Progenitor cell of endocrine pancreas (in vitro differentiated cells): Measurements from ENCODE around the gene ECM1. TPM values are rescaled to one million over a fixed set of nuclear protein-coding genes. Genes with fewer than 3 reads are reported as not detected.

Experiments used
- DNase-seq: peaks from one replicate; pipeline ENCODE4 v3.0.0; 2021; ENCODE audit warnings: low spot score; ENCODE audit not compliant: unreplicated experiment
- H3K27ac Mint-ChIP-seq: 2 replicates; pipeline ENCODE4 v1.8.0; 2021; ENCODE audit warnings: mild to moderate bottlenecking, moderate library complexity, mixed read lengths
- H3K27me3 Mint-ChIP-seq: 2 replicates; pipeline ENCODE4 v1.8.0; 2021; ENCODE audit warnings: mixed read lengths
- H3K36me3 Mint-ChIP-seq: 2 replicates; pipeline ENCODE4 v1.8.0; 2022; ENCODE audit warnings: mixed read lengths; ENCODE audit not compliant: insufficient read depth
- H3K4me1 Mint-ChIP-seq: 2 replicates; pipeline ENCODE4 v1.8.0; 2021; ENCODE audit warnings: low read depth, mixed read lengths
- H3K4me3 Mint-ChIP-seq: 2 replicates; pipeline ENCODE4 v1.8.0; 2021; ENCODE audit warnings: low read depth, mild to moderate bottlenecking, moderate library complexity, mixed read lengths
- H3K9me3 Mint-ChIP-seq: 2 replicates; pipeline ENCODE4 v1.8.0; 2021; ENCODE audit warnings: low read depth, mixed read lengths
- CTCF ChIP-seq: fragments of 200-600 bp; sonication (generic); IDR thresholded peaks from one replicate; pipeline ENCODE4 v1.5.0; 2021; ENCODE audit warnings: antibody characterized with exemption, mild to moderate bottlenecking; ENCODE audit not compliant: unreplicated experiment
- total RNA-seq: library from RNA; stranded (reverse); gene quantifications from 2 replicates; pipeline ENCODE4 v1.2.1, GENCODE V29; 2021

ECM1 gene
- total RNA-seq, 1 donor from 2014 or later, result 1.9 TPM

- no peak for DNase-seq
- H3K9me3 Mint-ChIP-seq, result no peaks in the 10 kb centered on the region
- H3K36me3 Mint-ChIP-seq, result no peaks in the 10 kb centered on the region
- no peak overlapping the region for H3K27ac Mint-ChIP-seq
- H3K27me3 Mint-ChIP-seq, result peaks cover 17% of the 10 kb centered on the region
- no peak for TF ChIP-seq CTCF
- H3K4me1 Mint-ChIP-seq, result peaks cover 5% of the 10 kb centered on the region
- no peak overlapping the region for H3K4me3 Mint-ChIP-seq
These were observed 45.0 kb downstream of the ECM1 start for GRCh38 chr1:150552911-150553289.

- DNase-seq, result no peak
- no peak for TF ChIP-seq CTCF
- Mint-ChIP-seq H3K36me3 (no peaks in the 10 kb centered on the region), H3K4me3 (no peak overlapping the region), H3K27ac (no peak overlapping the region), H3K27me3 (peaks cover 14% of the 10 kb centered on the region), H3K9me3 (no peaks in the 10 kb centered on the region), H3K4me1 (peaks cover 12% of the 10 kb centered on the region)
These were observed 45.6 kb downstream of the ECM1 start for GRCh38 chr1:150553392-150554085.

- Mint-ChIP-seq H3K9me3 (no peaks in the 10 kb centered on the region), H3K36me3 (no peaks in the 10 kb centered on the region), H3K27me3 (peaks cover 14% of the 10 kb centered on the region), H3K4me3 (no peak overlapping the region), H3K27ac (no peak overlapping the region), H3K4me1 (peaks cover 15% of the 10 kb centered on the region)
- TF ChIP-seq CTCF, result no peak
- no peak for DNase-seq
These were observed 46.2 kb downstream of the ECM1 start for GRCh38 chr1:150554086-150554452.

- Mint-ChIP-seq H3K9me3 (no peaks in the 10 kb centered on the region), H3K4me3 (no peak overlapping the region), H3K27ac (no peak overlapping the region), H3K27me3 (peaks cover 8% of the 10 kb centered on the region), H3K36me3 (no peaks in the 10 kb centered on the region), H3K4me1 (peaks cover 18% of the 10 kb centered on the region)
- no peak for TF ChIP-seq CTCF
- no peak for DNase-seq
These were observed 47.5 kb downstream of the ECM1 start for GRCh38 chr1:150555198-150555970.

- no peaks in the 10 kb centered on the region for H3K9me3 Mint-ChIP-seq
- H3K4me1 Mint-ChIP-seq, result peaks cover 24% of the 10 kb centered on the region
- peaks cover 5% of the 10 kb centered on the region for H3K27me3 Mint-ChIP-seq
- no peak for TF ChIP-seq CTCF
- no peak for DNase-seq
- no peak overlapping the region for H3K27ac Mint-ChIP-seq
- H3K36me3 Mint-ChIP-seq, result no peaks in the 10 kb centered on the region
- no peak overlapping the region for H3K4me3 Mint-ChIP-seq
These were observed 48.3 kb downstream of the ECM1 start for GRCh38 chr1:150555971-150556865.
